Spleen (tissue), 11 donors: ENCODE results near the gene SLC22A9. TPM values are rescaled to one million over a fixed set of nuclear protein-coding genes. Genes with fewer than 3 reads are reported as not detected.

Experiments used
- DNase-seq: peaks from one replicate; pipeline ENCODE4 v3.0.0-alpha.2; 2020
- H3K27ac ChIP-seq, 8 donors: fragments of 200-600 bp; sonication (generic) in 7 of 8; 1 replicate in 4 of 8; 2 replicates in 4 of 8; pipeline versions ENCODE4 v1.5.0 to v1.8.0; 2016 to 2021; ENCODE audit warnings: inconsistent platforms in 4 of 8, mild to moderate bottlenecking in 4 of 8, moderate library complexity in 1 of 8
- H3K27me3 ChIP-seq, 7 donors: fragments of 200-600 bp; sonication (generic) in 6 of 7; replicated peaks in 1 of 7; 1 replicate in 4 of 7; 2 replicates in 3 of 7; pipeline versions ENCODE4 v1.5.0 to v1.8.0; 2016 to 2021; ENCODE audit warnings: inconsistent platforms in 3 of 7, mild to moderate bottlenecking in 1 of 7
- H3K36me3 ChIP-seq, 6 donors: fragments of 200-600 bp; sonication (generic) in 5 of 6; 1 replicate in 4 of 6; 2 replicates in 2 of 6; pipeline versions ENCODE4 v1.5.0 to v1.8.0; 2016 to 2021; ENCODE audit warnings: inconsistent platforms in 2 of 6
- H3K4me1 ChIP-seq, 6 donors: fragments of 200-600 bp; sonication (generic) in 5 of 6; 1 replicate in 3 of 6; 2 replicates in 3 of 6; pipeline versions ENCODE4 v1.5.0 to v1.8.0; 2016 to 2021; ENCODE audit warnings: inconsistent platforms in 3 of 6
- H3K4me3 ChIP-seq, 8 donors: fragments of 200-600 bp; sonication (generic) in 7 of 8; 1 replicate in 4 of 8; 2 replicates in 4 of 8; pipeline versions ENCODE4 v1.5.0 to v1.8.0; 2016 to 2021; ENCODE audit warnings: inconsistent platforms in 4 of 8, mild to moderate bottlenecking in 4 of 8, moderate library complexity in 2 of 8
- H3K9me3 ChIP-seq, 8 donors: fragments of 200-600 bp; sonication (generic) in 7 of 8; 1 replicate in 4 of 8; 2 replicates in 4 of 8; pipeline versions ENCODE4 v1.5.0 to v1.8.0; 2016 to 2021; ENCODE audit warnings: inconsistent platforms in 4 of 8
- POLR2A ChIP-seq, 3 donors: fragments of 450-650 bp; IDR thresholded peaks; one replicate each; pipeline ENCODE4 v1.5.1; 2017; ENCODE audit warnings: antibody characterized with exemption in 3 of 3, mild to moderate bottlenecking in 1 of 3
- POLR2AphosphoS5 ChIP-seq, 3 donors: sonication (generic); formaldehyde crosslinking; IDR thresholded peaks; one replicate each; pipeline ENCODE4 v1.5.1; 2017; ENCODE audit warnings: antibody characterized with exemption in 3 of 3
- WGBS, 5 donors: extraction: QIAGEN DNeasy Blood & Tissue Kit in 3 of 5; methylation state at CpG; one replicate each; pipeline versions ENCODE4 v1.1.5 to v1.1.7; 2013 to 2018; 5-methylcytosine and 5-hydroxymethylcytosine counted together
- intact Hi-C: fragments of 100-400 bp; cut with DNase I; formaldehyde crosslinking; loops from one replicate; pipeline ENCODE4 v1.15.0; 2023; ENCODE audit warnings: low total_unique reads
- polyA plus RNA-seq, 3 donors: library from polyadenylated mRNA; stranded (reverse); fragments of 200-250 nt; gene quantifications; one replicate each; pipeline ENCODE4 v1.2.1, GENCODE V29; 2013
- total RNA-seq, 7 donors: library from RNA; depleted of rRNA in 3 of 7; stranded (reverse); fragments of >200 nt in 3 of 7; fragmentation: NEBNext Ultra II Directional in 4 of 7; extraction: Animal tissue kit (Norgen Biotek cat#: 25700) in 4 of 7; gene quantifications; one replicate each; pipeline versions ENCODE4 v1.1.0 to v1.2.1, GENCODE V29; 2016 to 2021
- TF ChIP-seq, protein P1 (sequence below), 11 experiments: fragments of 200-600 bp in 7 of 11; fragments of 450-650 bp in 4 of 11; sonication (generic) in 4 of 11; IDR thresholded peaks in 8 of 11; conservative IDR thresholded peaks in 3 of 11; 1 replicate in 7 of 11; 2 replicates in 4 of 11; pipeline versions ENCODE4 v1.4.0 to v1.8.0; 2016 to 2021; ENCODE audit warnings: antibody characterized with exemption in 11 of 11, inconsistent platforms in 4 of 11, mild to moderate bottlenecking in 1 of 11
- donor health status: healthy with polysubstance abuse.
- donor health status: DM: no; HTN: no; CAD: no; lungs with moderate emphysema.
- donor health status: DM: no; HTN: no; CAD: no.
- donor health status: Bipolar disorder and iron deficiency.
- donor health status: healthy.
- donor health status: DM: no; HTN: no; CAD: no.
- donor health status: DM: yes; HTN: yes; CAD: no.

The SLC22A9 gene
- total and polyA plus RNA-seq, 10 donors: 0.06 TPM; not detected in 9

DNA sequence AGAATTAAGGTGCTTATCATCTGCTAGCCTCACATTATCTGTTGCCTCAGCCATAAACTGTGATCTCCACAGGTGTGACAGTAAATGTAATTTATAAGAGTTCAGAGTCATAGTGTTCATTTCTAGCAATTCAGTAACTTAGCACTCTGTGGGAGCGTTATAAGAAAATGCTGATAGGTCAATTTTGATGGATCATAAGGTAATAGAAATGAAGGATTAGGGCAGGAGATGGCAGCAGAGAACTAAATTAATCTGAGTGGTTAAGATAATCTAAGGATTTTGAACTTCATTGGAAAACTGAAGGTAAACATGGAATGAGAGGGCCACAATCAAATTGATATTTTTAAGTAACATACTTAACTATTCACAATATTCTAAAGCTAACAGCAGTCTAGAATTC, 26.5 kb upstream of the SLC22A9 start:
- no peaks in the 10 kb centered on the region for H3K9me3 ChIP-seq
- H3K4me3 ChIP-seq: no peak overlapping the region
- intact Hi-C loops: no loop called here
- 82 to 95% (median 86%) methylated on average over 1 of the region's 1 CpG for WGBS, 5 donors
- DNase-seq: no peak
- TF ChIP-seq, protein P1, sequence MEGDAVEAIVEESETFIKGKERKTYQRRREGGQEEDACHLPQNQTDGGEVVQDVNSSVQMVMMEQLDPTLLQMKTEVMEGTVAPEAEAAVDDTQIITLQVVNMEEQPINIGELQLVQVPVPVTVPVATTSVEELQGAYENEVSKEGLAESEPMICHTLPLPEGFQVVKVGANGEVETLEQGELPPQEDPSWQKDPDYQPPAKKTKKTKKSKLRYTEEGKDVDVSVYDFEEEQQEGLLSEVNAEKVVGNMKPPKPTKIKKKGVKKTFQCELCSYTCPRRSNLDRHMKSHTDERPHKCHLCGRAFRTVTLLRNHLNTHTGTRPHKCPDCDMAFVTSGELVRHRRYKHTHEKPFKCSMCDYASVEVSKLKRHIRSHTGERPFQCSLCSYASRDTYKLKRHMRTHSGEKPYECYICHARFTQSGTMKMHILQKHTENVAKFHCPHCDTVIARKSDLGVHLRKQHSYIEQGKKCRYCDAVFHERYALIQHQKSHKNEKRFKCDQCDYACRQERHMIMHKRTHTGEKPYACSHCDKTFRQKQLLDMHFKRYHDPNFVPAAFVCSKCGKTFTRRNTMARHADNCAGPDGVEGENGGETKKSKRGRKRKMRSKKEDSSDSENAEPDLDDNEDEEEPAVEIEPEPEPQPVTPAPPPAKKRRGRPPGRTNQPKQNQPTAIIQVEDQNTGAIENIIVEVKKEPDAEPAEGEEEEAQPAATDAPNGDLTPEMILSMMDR (IDR thresholded peaks at IDR 0.05 in 8 of 11, conservative IDR thresholded peaks at IDR 0.05 in 3 of 11): no peak
- TF ChIP-seq POLR2AphosphoS5 (IDR thresholded peaks at IDR 0.05) (no peak), POLR2A (IDR thresholded peaks at IDR 0.05) (no peak)
- no peaks in the 10 kb centered on the region for H3K36me3 ChIP-seq
- H3K27me3 ChIP-seq: no peaks in the 10 kb centered on the region
- H3K4me1 ChIP-seq: no peaks in the 10 kb centered on the region
- no peak overlapping the region for H3K27ac ChIP-seq

DNA sequence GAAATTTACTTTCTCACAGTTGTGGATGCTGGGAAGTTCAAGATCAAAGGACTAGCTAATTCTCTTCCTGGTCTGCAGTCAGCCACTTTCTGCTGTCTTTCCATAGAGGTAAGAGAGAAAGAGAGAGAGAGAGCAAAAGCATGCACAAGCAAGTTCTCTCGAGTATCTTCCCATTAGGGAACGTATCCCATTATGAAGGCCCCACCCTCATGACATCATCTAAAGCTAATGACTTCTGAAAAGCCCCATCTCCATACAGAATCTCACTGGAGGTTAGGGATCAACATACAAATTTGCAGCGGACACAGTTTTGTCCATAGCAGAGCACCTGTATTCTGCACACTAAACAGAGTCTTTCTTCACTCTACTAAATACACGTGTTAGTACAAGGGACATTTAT, 17.4 kb upstream of the SLC22A9 start:
- DNase-seq: no peak
- 71 to 88% (median 81%) methylated on average over 4 of the region's 4 CpGs for WGBS, 5 donors
- H3K27ac ChIP-seq: no peak overlapping the region

DNA sequence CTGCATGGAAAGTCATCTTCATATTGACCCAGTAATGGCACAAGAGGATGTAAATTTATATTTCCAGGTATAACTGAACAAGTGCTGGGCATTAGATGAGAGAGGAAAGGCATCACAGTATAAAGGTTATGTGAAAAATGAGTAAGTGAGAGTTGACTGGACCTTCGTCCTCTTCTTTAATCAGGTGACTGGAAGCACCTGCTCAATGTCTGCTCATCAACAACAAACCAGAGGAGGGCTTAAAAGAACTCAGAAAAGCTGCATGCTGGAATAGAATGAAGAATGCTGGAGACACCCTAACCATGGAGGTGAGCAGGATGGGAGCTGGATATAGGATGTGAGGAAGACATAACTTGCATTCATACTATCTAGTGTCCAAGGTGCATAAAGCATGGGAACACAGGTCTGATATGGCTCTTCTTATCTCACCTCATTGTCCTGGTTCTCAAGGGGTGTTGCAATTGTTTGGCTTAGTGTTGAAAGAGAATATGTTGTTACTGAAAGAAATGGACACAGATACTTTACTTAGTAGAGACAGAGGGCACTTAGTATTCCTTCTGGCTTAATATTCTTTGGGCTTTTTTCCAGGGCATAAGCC, 7.3 kb upstream of the SLC22A9 start:
- intact Hi-C loops: no loop called here
- Histone ChIP-seq H3K9me3 (peaks cover 0 to 40% (median 17%) of the 10 kb centered on the region in 8 donors), H3K27ac (no peak overlapping the region), H3K4me1 (no peaks in the 10 kb centered on the region), H3K36me3 (no peaks in the 10 kb centered on the region), H3K4me3 (no peak overlapping the region), H3K27me3 (peaks cover 0 to 47% (median 0%) of the 10 kb centered on the region in 7 donors)
- whole genome bisulfite sequencing, 5 donors: 61 to 82% (median 73%) methylated on average over 1 of the region's 1 CpG
- no peak for DNase-seq
- TF ChIP-seq POLR2A (IDR thresholded peaks at IDR 0.05): no peak
- TF ChIP-seq, protein P1 (IDR thresholded peaks at IDR 0.05 in 8 of 11, conservative IDR thresholded peaks at IDR 0.05 in 3 of 11): no peak

More for the DNA sequence above, 17.4 kb upstream of the SLC22A9 start:
- H3K9me3 ChIP-seq: peaks cover 0 to 11% (median 1%) of the 10 kb centered on the region in 8 donors
- no peak overlapping the region for H3K4me3 ChIP-seq
- no peaks in the 10 kb centered on the region for H3K4me1 ChIP-seq
- TF ChIP-seq, protein P1 (IDR thresholded peaks at IDR 0.05 in 8 of 11, conservative IDR thresholded peaks at IDR 0.05 in 3 of 11): no peak
- TF ChIP-seq POLR2A (IDR thresholded peaks at IDR 0.05): no peak
- TF ChIP-seq POLR2AphosphoS5 (IDR thresholded peaks at IDR 0.05): no peak
- intact Hi-C loops: no loop called here
- peaks cover 0 to 5% (median 0%) of the 10 kb centered on the region in 7 donors for H3K27me3 ChIP-seq
- no peaks in the 10 kb centered on the region for H3K36me3 ChIP-seq

DNA sequence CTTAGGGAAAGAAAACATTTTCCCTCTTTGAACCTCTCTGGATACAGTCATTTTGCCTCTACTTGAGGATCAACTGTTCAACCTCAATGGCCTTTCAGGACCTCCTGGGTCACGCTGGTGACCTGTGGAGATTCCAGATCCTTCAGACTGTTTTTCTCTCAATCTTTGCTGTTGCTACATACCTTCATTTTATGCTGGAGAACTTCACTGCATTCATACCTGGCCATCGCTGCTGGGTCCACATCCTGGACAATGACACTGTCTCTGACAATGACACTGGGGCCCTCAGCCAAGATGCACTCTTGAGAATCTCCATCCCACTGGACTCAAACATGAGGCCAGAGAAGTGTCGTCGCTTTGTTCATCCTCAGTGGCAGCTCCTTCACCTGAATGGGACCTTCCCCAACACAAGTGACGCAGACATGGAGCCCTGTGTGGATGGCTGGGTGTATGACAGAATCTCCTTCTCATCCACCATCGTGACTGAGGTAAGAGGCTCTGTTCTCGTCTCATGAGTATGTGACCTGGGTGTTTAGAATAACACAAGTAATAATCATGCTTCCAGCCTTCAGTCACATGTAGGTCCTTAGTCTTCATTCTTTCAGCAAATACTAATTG, 495 bp downstream of the SLC22A9 start:
- intact Hi-C loops: no loop called here
- peaks cover 0 to 23% (median 0%) of the 10 kb centered on the region in 7 donors for H3K27me3 ChIP-seq

More for the DNA sequence above, 495 bp downstream of the SLC22A9 start:
- WGBS, 5 donors: 84 to 89% (median 86%) methylated on average over 7 of the region's 7 CpGs
- Histone ChIP-seq H3K4me1 (no peaks in the 10 kb centered on the region), H3K27ac (no peak overlapping the region), H3K9me3 (peaks cover 0 to 12% (median 0%) of the 10 kb centered on the region in 8 donors), H3K4me3 (no peak overlapping the region), H3K36me3 (no peaks in the 10 kb centered on the region)
- TF ChIP-seq POLR2AphosphoS5 (IDR thresholded peaks at IDR 0.05) (no peak), POLR2A (IDR thresholded peaks at IDR 0.05) (no peak)
- TF ChIP-seq, protein P1 (IDR thresholded peaks at IDR 0.05 in 8 of 11, conservative IDR thresholded peaks at IDR 0.05 in 3 of 11): no peak
- no peak for DNase-seq
